Neural cell (in vitro differentiated cells): ENCODE results near the gene RPL10A. TPM values are rescaled to one million over a fixed set of nuclear protein-coding genes. Genes with fewer than 3 reads are reported as not detected.

ENCODE experiments used
- H2AFZ ChIP-seq: fragments of 200-600, 300-800 bp; sonication (generic), shearing (Covaris generic); 2 replicates; pipeline ENCODE4 v1.6.0; 2014; ENCODE audit warnings: low read depth, mild to moderate bottlenecking, antibody characterized with exemption, low read length, moderate library complexity
- H3F3A ChIP-seq: fragments of 200-600 bp; shearing (Covaris generic); 2 replicates; pipeline ENCODE4 v1.6.1; 2016; ENCODE audit warnings: mild to moderate bottlenecking, moderate library complexity, mixed read lengths, antibody characterized with exemption, low read length; ENCODE audit not compliant: insufficient read depth, poor library complexity, severe bottlenecking
- H3K27ac ChIP-seq: fragments of 200-600, 300-800 bp; sonication (generic), shearing (Covaris generic); 2 replicates; pipeline ENCODE4 v1.5.1; 2014; ENCODE audit warnings: mild to moderate bottlenecking, low read length, moderate library complexity
- H3K27me3 ChIP-seq: fragments of 300-800, 200-600 bp; sonication (generic), shearing (Covaris generic); 2 replicates; pipeline ENCODE4 v1.6.0; 2014; ENCODE audit warnings: mild to moderate bottlenecking, low read depth, low read length, moderate library complexity; ENCODE audit not compliant: insufficient read depth
- H3K36me3 ChIP-seq: fragments of 300-800, 200-600 bp; sonication (generic), shearing (Covaris generic); 2 replicates; pipeline ENCODE4 v1.5.1; 2014; ENCODE audit warnings: mild to moderate bottlenecking, antibody characterized with exemption, low read length, moderate library complexity; ENCODE audit not compliant: insufficient read depth
- H3K4me2 ChIP-seq: fragments of 300-800, 200-600 bp; sonication (generic), shearing (Covaris generic); 2 replicates; pipeline ENCODE4 v1.6.0; 2014; ENCODE audit warnings: mild to moderate bottlenecking, low read length
- H3K4me3 ChIP-seq: fragments of 300-800, 200-600 bp; sonication (generic), shearing (Covaris generic); 2 replicates; pipeline ENCODE4 v1.5.1; 2014; ENCODE audit warnings: mild to moderate bottlenecking, low read length, moderate library complexity
- H3K79me2 ChIP-seq: fragments of 200-600 bp; shearing (Covaris generic); replicated peaks from 2 replicates; pipeline ENCODE4 v1.6.0; 2014; ENCODE audit warnings: mild to moderate bottlenecking, low read length, moderate library complexity; ENCODE audit not compliant: insufficient read depth
- H3K9ac ChIP-seq: fragments of 300-800, 200-600 bp; sonication (generic), shearing (Covaris generic); 2 replicates; pipeline ENCODE4 v1.6.1; 2016; ENCODE audit warnings: mild to moderate bottlenecking, low read length, mixed read lengths
- H3K9me2 ChIP-seq: fragments of 200-600 bp; shearing (Covaris generic); 2 replicates; pipeline ENCODE4 v1.6.1; 2016; ENCODE audit warnings: mild to moderate bottlenecking, low read length, mixed read lengths; ENCODE audit not compliant: insufficient read depth
- H3K9me3 ChIP-seq: fragments of 200-600, 300-800 bp; sonication (generic), shearing (Covaris generic); 2 replicates; pipeline ENCODE4 v1.6.1; 2016; ENCODE audit warnings: mild to moderate bottlenecking, mixed run types, low read length, moderate library complexity, mixed read lengths
- H4K20me1 ChIP-seq: fragments of 200-600 bp; shearing (Covaris generic); 2 replicates; pipeline ENCODE4 v1.6.1; 2016; ENCODE audit warnings: mild to moderate bottlenecking, mixed run types; ENCODE audit not compliant: insufficient read depth
- EP300 ChIP-seq: fragments of 450-650 bp; conservative IDR thresholded peaks from 2 replicates; pipeline ENCODE4 v1.6.1; 2014; ENCODE audit warnings: antibody characterized with exemption, mild to moderate bottlenecking, moderate library complexity; ENCODE audit not compliant: poor library complexity, severe bottlenecking
- EZH2 ChIP-seq: fragments of 200-600, 300-800 bp; shearing (Covaris generic), sonication (generic); IDR thresholded peaks from 2 replicates; pipeline ENCODE4 v1.6.1; 2014; ENCODE audit warnings: antibody characterized with exemption, low read length, borderline replicate concordance, mild to moderate bottlenecking; ENCODE audit not compliant: insufficient read depth, poor library complexity, severe bottlenecking
- MXI1 ChIP-seq: fragments of 450-650 bp; conservative IDR thresholded peaks from 2 replicates; pipeline ENCODE4 v1.6.1; 2014; ENCODE audit warnings: antibody characterized with exemption, mild to moderate bottlenecking; ENCODE audit not compliant: poor library complexity, severe bottlenecking
- POLR2AphosphoS5 ChIP-seq: IDR thresholded peaks from 2 replicates; pipeline ENCODE4 v1.6.1; 2012
- RAD21 ChIP-seq: fragments of 450-650 bp; conservative IDR thresholded peaks from 2 replicates; pipeline ENCODE4 v1.6.1; 2014; ENCODE audit warnings: antibody characterized with exemption, mild to moderate bottlenecking, moderate library complexity
- SMC3 ChIP-seq: fragments of 450-650 bp; conservative IDR thresholded peaks from 2 replicates; pipeline ENCODE4 v1.6.1; 2014; ENCODE audit warnings: antibody characterized with exemption, mild to moderate bottlenecking, moderate library complexity; ENCODE audit not compliant: poor library complexity
- TAF1 ChIP-seq: IDR thresholded peaks from 2 replicates; pipeline ENCODE4 v1.6.1; 2012; ENCODE audit warnings: low read depth
- polyA minus RNA-seq: library from RNA; depleted of rRNA, polyadenylated mRNA; stranded (reverse); fragments of >200 nt; gene quantifications from 2 replicates; pipeline ENCODE4 v1.2.3, GENCODE V29; 2014
- polyA plus RNA-seq: library from polyadenylated mRNA; depleted of rRNA; stranded (reverse); fragments of >200 nt; gene quantifications from 2 replicates; pipeline ENCODE4 v1.2.3, GENCODE V29; 2014
- TF ChIP-seq, protein P1 (sequence below): IDR thresholded peaks from 2 replicates; pipeline ENCODE4 v1.6.1; 2012; ENCODE audit warnings: borderline replicate concordance
- TF ChIP-seq, protein P2 (sequence below): fragments of 450-650 bp; IDR thresholded peaks from 2 replicates; pipeline ENCODE4 v1.5.1; 2014; ENCODE audit warnings: antibody characterized with exemption, mild to moderate bottlenecking, moderate library complexity; ENCODE audit not compliant: poor library complexity, severe bottlenecking

Gene RPL10A
- 997 and 1,049 TPM in 2 replicates for polyA plus RNA-seq
- polyA minus RNA-seq: 408 and 429 TPM in 2 replicates

DNA sequence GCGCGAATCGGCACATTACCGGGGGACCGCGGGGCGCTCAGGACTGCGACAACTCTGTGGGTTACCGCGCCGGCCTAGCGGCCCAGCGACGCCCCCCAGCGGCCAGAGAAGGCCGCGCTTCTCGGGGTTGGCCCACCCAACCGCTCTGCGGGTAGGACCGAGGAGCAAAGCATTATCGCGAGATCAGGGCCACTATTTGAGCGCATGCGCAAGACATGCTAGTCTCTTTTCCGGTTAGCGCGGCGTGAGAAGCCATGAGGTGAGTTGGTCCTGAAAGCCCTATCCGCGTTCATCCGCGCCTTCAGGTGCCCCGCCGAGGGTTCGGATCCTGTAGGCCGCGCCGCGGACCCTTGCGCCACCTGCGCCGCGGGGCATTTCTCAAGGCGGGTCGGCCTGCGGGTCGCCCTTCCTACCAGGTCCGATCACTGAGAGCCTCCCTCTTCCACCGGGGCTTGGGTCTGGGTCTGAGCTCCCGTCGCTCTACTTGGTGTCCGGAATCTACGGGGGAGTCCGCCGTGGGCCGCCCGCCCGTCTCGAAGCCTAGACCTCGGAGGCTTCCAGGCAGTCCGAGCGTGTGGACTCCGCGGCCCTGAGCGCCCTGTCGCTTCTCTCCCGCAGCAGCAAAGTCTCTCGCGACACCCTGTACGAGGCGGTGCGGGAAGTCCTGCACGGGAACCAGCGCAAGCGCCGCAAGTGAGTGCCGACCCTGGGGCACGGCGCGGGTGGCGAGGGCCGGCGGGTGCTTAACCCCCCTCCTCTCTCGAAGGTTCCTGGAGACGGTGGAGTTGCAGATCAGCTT, at the start of gene RPL10A:
TSS of gene RPL10A (plus strand) at position 221 of the 799 bp plus-strand sequence. CDS start at position 255, 34 bp downstream.
- Histone ChIP-seq H3K36me3 (no peaks in the 10 kb centered on the region), H3K9ac (peak within 1 kb of the TSS; percentile 79), H3K27ac (peak within 1 kb of the TSS; percentile 81), H3K27me3 (no peaks in the 10 kb centered on the region), H3K9me3 (no peaks in the 10 kb centered on the region), H4K20me1 (no peaks in the 10 kb centered on the region), H3F3A (no peaks in the 10 kb centered on the region), H3K4me3 (peak within 1 kb of the TSS; percentile 70), H3K79me2 (no peaks in the 10 kb centered on the region), H2AFZ (peak within 1 kb of the TSS; percentile 65), H3K4me2 (peak within 1 kb of the TSS; percentile 64), H3K9me2 (no peaks in the 10 kb centered on the region)
- TF ChIP-seq, protein P1, sequence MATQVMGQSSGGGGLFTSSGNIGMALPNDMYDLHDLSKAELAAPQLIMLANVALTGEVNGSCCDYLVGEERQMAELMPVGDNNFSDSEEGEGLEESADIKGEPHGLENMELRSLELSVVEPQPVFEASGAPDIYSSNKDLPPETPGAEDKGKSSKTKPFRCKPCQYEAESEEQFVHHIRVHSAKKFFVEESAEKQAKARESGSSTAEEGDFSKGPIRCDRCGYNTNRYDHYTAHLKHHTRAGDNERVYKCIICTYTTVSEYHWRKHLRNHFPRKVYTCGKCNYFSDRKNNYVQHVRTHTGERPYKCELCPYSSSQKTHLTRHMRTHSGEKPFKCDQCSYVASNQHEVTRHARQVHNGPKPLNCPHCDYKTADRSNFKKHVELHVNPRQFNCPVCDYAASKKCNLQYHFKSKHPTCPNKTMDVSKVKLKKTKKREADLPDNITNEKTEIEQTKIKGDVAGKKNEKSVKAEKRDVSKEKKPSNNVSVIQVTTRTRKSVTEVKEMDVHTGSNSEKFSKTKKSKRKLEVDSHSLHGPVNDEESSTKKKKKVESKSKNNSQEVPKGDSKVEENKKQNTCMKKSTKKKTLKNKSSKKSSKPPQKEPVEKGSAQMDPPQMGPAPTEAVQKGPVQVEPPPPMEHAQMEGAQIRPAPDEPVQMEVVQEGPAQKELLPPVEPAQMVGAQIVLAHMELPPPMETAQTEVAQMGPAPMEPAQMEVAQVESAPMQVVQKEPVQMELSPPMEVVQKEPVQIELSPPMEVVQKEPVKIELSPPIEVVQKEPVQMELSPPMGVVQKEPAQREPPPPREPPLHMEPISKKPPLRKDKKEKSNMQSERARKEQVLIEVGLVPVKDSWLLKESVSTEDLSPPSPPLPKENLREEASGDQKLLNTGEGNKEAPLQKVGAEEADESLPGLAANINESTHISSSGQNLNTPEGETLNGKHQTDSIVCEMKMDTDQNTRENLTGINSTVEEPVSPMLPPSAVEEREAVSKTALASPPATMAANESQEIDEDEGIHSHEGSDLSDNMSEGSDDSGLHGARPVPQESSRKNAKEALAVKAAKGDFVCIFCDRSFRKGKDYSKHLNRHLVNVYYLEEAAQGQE: peak; percentile 94
- TF ChIP-seq SMC3 (peak; percentile 85), TAF1 (peak; percentile 96), RAD21 (peak; percentile 86), MXI1 (peak; percentile 99), EZH2 (no peak), POLR2AphosphoS5 (peak; percentile 96), EP300 (peak; percentile 67)
- TF ChIP-seq, protein P2, sequence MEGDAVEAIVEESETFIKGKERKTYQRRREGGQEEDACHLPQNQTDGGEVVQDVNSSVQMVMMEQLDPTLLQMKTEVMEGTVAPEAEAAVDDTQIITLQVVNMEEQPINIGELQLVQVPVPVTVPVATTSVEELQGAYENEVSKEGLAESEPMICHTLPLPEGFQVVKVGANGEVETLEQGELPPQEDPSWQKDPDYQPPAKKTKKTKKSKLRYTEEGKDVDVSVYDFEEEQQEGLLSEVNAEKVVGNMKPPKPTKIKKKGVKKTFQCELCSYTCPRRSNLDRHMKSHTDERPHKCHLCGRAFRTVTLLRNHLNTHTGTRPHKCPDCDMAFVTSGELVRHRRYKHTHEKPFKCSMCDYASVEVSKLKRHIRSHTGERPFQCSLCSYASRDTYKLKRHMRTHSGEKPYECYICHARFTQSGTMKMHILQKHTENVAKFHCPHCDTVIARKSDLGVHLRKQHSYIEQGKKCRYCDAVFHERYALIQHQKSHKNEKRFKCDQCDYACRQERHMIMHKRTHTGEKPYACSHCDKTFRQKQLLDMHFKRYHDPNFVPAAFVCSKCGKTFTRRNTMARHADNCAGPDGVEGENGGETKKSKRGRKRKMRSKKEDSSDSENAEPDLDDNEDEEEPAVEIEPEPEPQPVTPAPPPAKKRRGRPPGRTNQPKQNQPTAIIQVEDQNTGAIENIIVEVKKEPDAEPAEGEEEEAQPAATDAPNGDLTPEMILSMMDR: peak; percentile 99

DNA sequence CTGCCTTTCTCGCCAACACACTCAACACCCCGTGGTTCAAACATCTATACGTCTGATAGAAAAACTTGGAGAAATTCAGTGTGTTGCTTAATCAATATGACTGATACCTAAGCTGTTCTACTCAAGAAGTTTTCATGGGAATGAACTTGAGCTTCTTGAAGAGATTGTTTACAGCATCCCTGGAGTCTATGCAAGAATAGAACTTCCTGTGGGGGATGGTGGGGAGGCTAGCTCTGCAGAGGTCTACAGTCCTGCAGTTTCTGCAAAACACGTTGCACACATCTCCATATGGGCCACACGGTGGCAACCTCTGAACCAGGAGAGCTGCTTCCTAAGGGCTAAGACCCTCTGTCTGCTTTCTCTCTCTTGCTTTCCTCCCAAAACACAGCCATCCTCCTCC, 48.8 kb upstream of the RPL10A start:
- TF ChIP-seq EP300 (no peak), POLR2AphosphoS5 (no peak), EZH2 (no peak), TAF1 (no peak)
- TF ChIP-seq, protein P2: no peak
- no peaks in the 10 kb centered on the region for H3K9me3 ChIP-seq
- no peaks in the 10 kb centered on the region for H3K9me2 ChIP-seq
- no peaks in the 10 kb centered on the region for H3K27me3 ChIP-seq
- H3K4me3 ChIP-seq: no peak overlapping the region
- H3K36me3 ChIP-seq: no peaks in the 10 kb centered on the region
- no peak overlapping the region for H3K27ac ChIP-seq
- H4K20me1 ChIP-seq: no peaks in the 10 kb centered on the region
- H2AFZ ChIP-seq: no peak overlapping the region
- no peaks in the 10 kb centered on the region for H3F3A ChIP-seq
- no peak overlapping the region for H3K9ac ChIP-seq
- no peaks in the 10 kb centered on the region for H3K79me2 ChIP-seq
- H3K4me2 ChIP-seq: no peak overlapping the region
